HepG2 (cell line): ENCODE results near the gene CERS1. TPM values are rescaled to one million over a fixed set of nuclear protein-coding genes. Genes with fewer than 3 reads are reported as not detected.

Source experiments
- ATAC-seq: fragments of 200-7000 bp; cut with Tn5 transposase; 3 replicates; pipeline ENCODE4 v1.9.1; 2020; ENCODE audit warnings: mild to moderate bottlenecking, moderate library complexity
- BruUV-seq: library from RNA; stranded (reverse); fragments of 400-500 nt; replicated peaks from 2 replicates; lab custom pipeline; 2021; lab: Mats Ljungman, UMichigan
- CTCF ChIA-PET: fragments of 300-600 bp; formaldehyde crosslinking; extraction: SDS; loops from one replicate; lab custom pipeline; 2021; ENCODE audit warnings: low total read pairs, inconsistent platforms, low intra/inter-chr PET ratio; lab: Yijun Ruan, JAX
- POLR2A ChIA-PET: fragments of 350-600 bp; sonication (Branson Sonifier 250); formaldehyde crosslinking; loops from one replicate; lab custom pipeline; 2020; ENCODE audit warnings: antibody characterized with exemption, inconsistent platforms; lab: Yijun Ruan, JAX
- DNase-seq: peaks from one replicate; pipeline ENCODE4 v3.0.0-alpha.2; 2015; ENCODE audit warnings: low spot score
- FAIRE-seq: peaks from 3 replicates; lab custom pipeline; 2011; peaks lifted over from hg19 to GRCh38; lab: Jason Lieb, UNC
- H2AFZ ChIP-seq: one replicate; pipeline ENCODE4 v1.6.1; 2011; ENCODE audit warnings: low read length, inconsistent platforms
- H3K27ac ChIP-seq: fragments of 300-600 bp; 3 replicates; pipeline ENCODE4 v1.8.0; 2011; ENCODE audit warnings: mixed run types, mild to moderate bottlenecking, mixed read lengths, low read length, inconsistent platforms; ENCODE audit not compliant: insufficient read depth; ENCODE audit errors: extremely low read length
- H3K27me3 ChIP-seq, 2 experiments: fragments of 200-600 bp in 1 of 2; 2 replicates in 1 of 2; 3 replicates in 1 of 2; pipeline versions ENCODE4 v1.6.0 to v1.8.0; 2011; ENCODE audit warnings: low read length in 2 of 2, mild to moderate bottlenecking in 2 of 2, moderate library complexity in 2 of 2, inconsistent platforms in 1 of 2; ENCODE audit not compliant: insufficient read depth in 2 of 2, control insufficient read depth in 1 of 2
- H3K36me3 ChIP-seq, 2 experiments: fragments of 200-600 bp in 1 of 2; replicated peaks in 1 of 2; 2 replicates in 1 of 2; 3 replicates in 1 of 2; pipeline versions ENCODE4 v1.5.1 to v1.8.0; 2011; ENCODE audit warnings: low read length in 2 of 2, inconsistent platforms in 1 of 2; ENCODE audit not compliant: insufficient read depth in 2 of 2, control insufficient read depth in 1 of 2
- H3K4me1 ChIP-seq: 2 replicates; pipeline ENCODE4 v1.5.1; 2012; ENCODE audit warnings: low read length, inconsistent platforms; ENCODE audit not compliant: insufficient read depth
- H3K4me2 ChIP-seq: 2 replicates; pipeline ENCODE4 v1.6.0; 2011; ENCODE audit warnings: low read depth, low read length, inconsistent platforms
- H3K4me3 ChIP-seq, 3 experiments: fragments of 200-600 bp in 1 of 3; sonication (generic), shearing (Covaris generic) in 1 of 3; replicated peaks in 1 of 3; 2 replicates each; pipeline ENCODE4 v1.5.1; 2011 to 2016; ENCODE audit warnings: low read length in 3 of 3, inconsistent platforms in 2 of 3, low read depth in 2 of 3, mild to moderate bottlenecking in 2 of 3, control low read depth in 1 of 3, mixed read lengths in 1 of 3; ENCODE audit not compliant: insufficient read depth in 1 of 3
- H3K79me2 ChIP-seq: one replicate; pipeline ENCODE4 v1.6.1; 2011; ENCODE audit warnings: low read length, inconsistent platforms; ENCODE audit not compliant: insufficient read depth
- H3K9ac ChIP-seq: 2 replicates; pipeline ENCODE4 v1.6.0; 2011; ENCODE audit warnings: mild to moderate bottlenecking, low read depth, low read length, inconsistent platforms; ENCODE audit not compliant: insufficient read depth
- H3K9me3 ChIP-seq: 2 replicates; pipeline ENCODE4 v1.5.1; 2012; ENCODE audit warnings: mild to moderate bottlenecking, low read length
- H4K20me1 ChIP-seq: 2 replicates; pipeline ENCODE4 v1.6.0; 2011; ENCODE audit warnings: inconsistent platforms, mild to moderate bottlenecking, low read length, moderate library complexity; ENCODE audit not compliant: insufficient read depth
- AGO2 ChIP-seq: fragments of 200-400 bp; formaldehyde crosslinking; optimal IDR thresholded peaks from 2 replicates; pipeline ENCODE3; 2017; ENCODE audit warnings: mild to moderate bottlenecking, low read depth, low read length, moderate library complexity
- FOXP1 ChIP-seq, 2 experiments: fragments of 450-650 bp in 1 of 2; IDR thresholded peaks; 2 replicates each; pipeline ENCODE4 v1.6.1; 2017 to 2018; ENCODE audit warnings: antibody characterized with exemption in 1 of 2
- HNRNPL ChIP-seq: fragments of 200-400 bp; formaldehyde crosslinking; IDR thresholded peaks from 2 replicates; pipeline ENCODE4 v1.6.1; 2017; ENCODE audit warnings: mild to moderate bottlenecking, low read depth, low read length
- IRF2 ChIP-seq: IDR thresholded peaks from 2 replicates; pipeline ENCODE4 v1.6.1; 2018; ENCODE audit warnings: missing genetic modification reagents, missing compliant biosample characterization
- PHF5A ChIP-seq: IDR thresholded peaks from one replicate; pipeline ENCODE4 v1.6.1; 2018; ENCODE audit warnings: low read depth, missing genetic modification reagents; ENCODE audit not compliant: unreplicated experiment
- RBFOX2 ChIP-seq: fragments of 200-400 bp; formaldehyde crosslinking; IDR thresholded peaks from 2 replicates; pipeline ENCODE4 v1.6.1; 2017; ENCODE audit warnings: low read depth, mild to moderate bottlenecking, low read length
- REPIN1 ChIP-seq: sonication (generic); formaldehyde crosslinking; IDR thresholded peaks from 2 replicates; pipeline ENCODE4 v1.8.0; 2022; ENCODE audit warnings: missing genetic modification reagents, low read depth, mild to moderate bottlenecking, borderline replicate concordance
- ZNF337 ChIP-seq: sonication (generic); formaldehyde crosslinking; IDR thresholded peaks from 2 replicates; pipeline ENCODE4 v1.5.1; 2020; ENCODE audit warnings: missing genetic modification reagents, low read depth, mild to moderate bottlenecking, borderline replicate concordance
- ZSCAN20 ChIP-seq: sonication (generic); formaldehyde crosslinking; IDR thresholded peaks from 2 replicates; pipeline ENCODE4 v1.4.0; 2020; ENCODE audit warnings: missing genetic modification reagents, mild to moderate bottlenecking, borderline replicate concordance
- WGBS: methylation state at CpG from one replicate; pipeline ENCODE4 v1.1.6; 2017; ENCODE audit warnings: low lambda C conversion rate; 5-methylcytosine and 5-hydroxymethylcytosine counted together
- in situ Hi-C: cut with HindIII; loops from 2 replicates; pipeline ENCODE4 v1.10.0; 2017; ENCODE audit warnings: low pct_unique_long_range_greater_than_20kb; ENCODE audit not compliant: extremely low pct_ligation_motif_present
- intact Hi-C: fragments of 100-400 bp; cut with micrococcal nuclease; formaldehyde crosslinking; loops from one replicate; pipeline ENCODE4 v1.10.0; 2022; ENCODE audit not compliant: unreplicated experiment
- polyA plus RNA-seq, 8 experiments: library from polyadenylated mRNA; depleted of rRNA in 3 of 8; stranded (reverse) in 7 of 8; unstranded in 1 of 8; fragments of >200 nt; fragmentation: Illumina TruSeq in 4 of 8; extraction: Trizol in 4 of 8; gene quantifications; 2 replicates each; pipeline versions ENCODE4 v1.2.1 to v1.2.3, GENCODE V29; 2011 to 2016; ENCODE audit warnings: low read depth in 4 of 8, missing spikeins in 1 of 8, mixed read lengths in 1 of 8; ENCODE audit not compliant: insufficient read depth in 1 of 8
- total RNA-seq, 5 experiments: library from RNA; depleted of rRNA; stranded (reverse); fragments of >200 nt; fragmentation: Illumina TruSeq; extraction: Trizol; gene quantifications; 2 replicates each; pipeline ENCODE4 v1.2.3, GENCODE V29; 2016; ENCODE audit warnings: low read depth in 1 of 5
- TF ChIP-seq, protein P1 (sequence below): sonication (generic); formaldehyde crosslinking; IDR thresholded peaks from 2 replicates; pipeline ENCODE4 v1.4.0; 2020; ENCODE audit warnings: mild to moderate bottlenecking, missing genetic modification reagents
- TF ChIP-seq, protein P2 (sequence below): IDR thresholded peaks from 2 replicates; pipeline ENCODE4 v1.6.1; 2016; ENCODE audit warnings: low read depth, control low read depth

The CERS1 gene
- total and polyA plus RNA-seq, 2 of the 13 experiments (the other 11 are each of a cell fraction or from before 2014, with no cell fraction given) = 4.6 to 9.8 TPM

DNA sequence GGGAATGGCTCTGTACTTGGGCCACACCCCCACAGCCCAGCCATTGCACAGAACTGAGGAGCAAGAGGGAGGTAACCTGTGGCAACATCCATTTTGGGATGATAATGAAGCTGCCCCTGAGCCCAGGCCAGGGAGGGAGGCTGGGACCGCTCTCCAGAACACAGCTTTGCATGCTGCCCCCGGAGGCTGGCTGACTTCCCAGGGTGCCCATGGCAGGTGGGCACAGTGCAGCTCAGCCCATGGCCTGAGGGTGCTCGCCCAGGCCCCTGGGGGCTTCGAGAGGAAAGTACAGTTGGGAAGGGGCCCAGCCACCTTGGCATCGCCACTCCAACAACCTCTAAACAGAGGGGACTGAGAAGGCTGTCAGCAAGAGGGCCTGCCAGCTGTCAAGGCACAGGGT, 17.5 kb upstream of the CERS1 start:
- intact Hi-C loops (no loop called here), in situ Hi-C loops (no loop called here)
- FAIRE-seq (no peak), ATAC-seq (no peak), DNase-seq (no peak)
- Histone ChIP-seq H2AFZ (no peak overlapping the region), H3K27ac (no peak overlapping the region), H3K79me2 (peaks cover 30% of the 10 kb centered on the region), H3K4me2 (no peak overlapping the region), H3K9me3 (no peaks in the 10 kb centered on the region), H3K36me3 (peaks cover 20 to 46% of the 10 kb centered on the region in 2 experiments), H3K27me3 (no peaks in the 10 kb centered on the region; a peak in 1 of 5 replicates), H3K9ac (no peak overlapping the region), H3K4me1 (peaks cover 22% of the 10 kb centered on the region), H3K4me3 (no peak overlapping the region), H4K20me1 (peaks cover 16% of the 10 kb centered on the region; the same call in 1 of the 2 replicates)
- CTCF ChIA-PET = no interaction called here
- TF ChIP-seq IRF2 (CRISPR knock-in tag) (no peak), ZNF337 (CRISPR knock-in tag) (no peak), PHF5A (CRISPR knock-in tag) (no peak), RBFOX2 (0 out of 2 replicates have a peak, but pooled peaks have one; percentile 55), FOXP1 (IDR thresholded peaks at IDR 0.05) (no peak), FOXP1 (CRISPR knock-in tag; IDR thresholded peaks at IDR 0.05) (no peak), HNRNPL (0 out of 2 replicates have a peak, but pooled peaks have one; percentile 44)
- TF ChIP-seq, protein P1, sequence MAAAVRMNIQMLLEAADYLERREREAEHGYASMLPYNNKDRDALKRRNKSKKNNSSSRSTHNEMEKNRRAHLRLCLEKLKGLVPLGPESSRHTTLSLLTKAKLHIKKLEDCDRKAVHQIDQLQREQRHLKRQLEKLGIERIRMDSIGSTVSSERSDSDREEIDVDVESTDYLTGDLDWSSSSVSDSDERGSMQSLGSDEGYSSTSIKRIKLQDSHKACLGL (CRISPR knock-in tag) = no peak
- BruUV-seq = no TSS peak
- POLR2A ChIA-PET = no interaction called here
- WGBS = 100% methylated on average over 3 of the region's 5 CpGs

DNA sequence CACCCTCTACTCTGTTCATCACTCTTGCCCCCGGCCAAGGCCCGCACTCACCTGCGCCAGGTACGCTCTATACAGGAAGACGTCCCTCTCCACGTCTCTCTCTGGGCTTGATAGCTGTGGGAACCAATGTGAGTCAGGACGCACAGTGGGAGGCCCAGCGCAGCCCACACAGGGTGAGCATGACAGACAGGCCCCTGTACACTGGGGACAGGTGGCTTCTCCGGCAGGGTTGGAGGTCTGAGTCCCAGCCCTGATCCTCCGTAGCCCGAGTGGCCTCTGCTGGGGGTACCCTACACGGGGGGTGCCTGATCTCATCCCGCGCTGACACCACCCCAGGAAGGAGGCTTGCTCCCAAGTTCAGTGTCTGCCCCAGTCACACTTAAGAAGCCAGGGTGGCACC, 17.0 kb upstream of the CERS1 start:
- BruUV-seq = no TSS peak
- Histone ChIP-seq H4K20me1 (peaks cover 14% of the 10 kb centered on the region; the same call in 1 of the 2 replicates), H3K27ac (no peak overlapping the region), H3K79me2 (peaks cover 25% of the 10 kb centered on the region), H3K4me1 (peaks cover 22% of the 10 kb centered on the region), H3K27me3 (no peaks in the 10 kb centered on the region), H3K9me3 (no peaks in the 10 kb centered on the region), H2AFZ (no peak overlapping the region), H3K9ac (no peak overlapping the region), H3K4me3 (no peak overlapping the region), H3K36me3 (peaks cover 20 to 48% of the 10 kb centered on the region in 2 experiments)
- intact Hi-C loops (no loop called here), in situ Hi-C loops (no loop called here)
- CTCF ChIA-PET = no interaction called here
- WGBS = 98% methylated on average over 9 of the region's 14 CpGs
- FAIRE-seq = no peak
- no peak for DNase-seq
- POLR2A ChIA-PET = no interaction called here
- ATAC-seq = peak; percentile 8; the same call in 1 of the 3 replicates
- TF ChIP-seq ZSCAN20 (CRISPR knock-in tag) (no peak), AGO2 (peak; percentile 19), REPIN1 (no peak)
- TF ChIP-seq, protein P2, sequence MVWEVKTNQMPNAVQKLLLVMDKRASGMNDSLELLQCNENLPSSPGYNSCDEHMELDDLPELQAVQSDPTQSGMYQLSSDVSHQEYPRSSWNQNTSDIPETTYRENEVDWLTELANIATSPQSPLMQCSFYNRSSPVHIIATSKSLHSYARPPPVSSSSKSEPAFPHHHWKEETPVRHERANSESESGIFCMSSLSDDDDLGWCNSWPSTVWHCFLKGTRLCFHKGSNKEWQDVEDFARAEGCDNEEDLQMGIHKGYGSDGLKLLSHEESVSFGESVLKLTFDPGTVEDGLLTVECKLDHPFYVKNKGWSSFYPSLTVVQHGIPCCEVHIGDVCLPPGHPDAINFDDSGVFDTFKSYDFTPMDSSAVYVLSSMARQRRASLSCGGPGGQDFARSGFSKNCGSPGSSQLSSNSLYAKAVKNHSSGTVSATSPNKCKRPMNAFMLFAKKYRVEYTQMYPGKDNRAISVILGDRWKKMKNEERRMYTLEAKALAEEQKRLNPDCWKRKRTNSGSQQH (CRISPR knock-in tag) = no peak
- TF ChIP-seq, all 625 proteins: peak for 1
- H3K4me2 ChIP-seq = no peak overlapping the region
